ENCODE results near the gene ARMS2.
A peak's percentile ranks its signal among the peaks of the same experiment; 100 is the strongest.

Gene ARMS2

GRCh38 chr10:122494173-122494820 is 39.8 kb downstream of the ARMS2 start:
- no peak for DNase-seq (ENCODE audit: low spot score)

- DNase-seq (ENCODE audit: low spot score): no peak
These were observed 40.4 kb downstream of the ARMS2 start for GRCh38 chr10:122494833-122495232.

- no peak for DNase-seq (ENCODE audit: low spot score)
These were observed 41.2 kb downstream of the ARMS2 start for GRCh38 chr10:122495406-122496340.

- DNase-seq (ENCODE audit: low spot score): no peak
These were observed 42.8 kb downstream of the ARMS2 start for GRCh38 chr10:122497241-122497640.

- DNase-seq (ENCODE audit: low spot score): no peak
These were observed 44.1 kb downstream of the ARMS2 start for GRCh38 chr10:122498521-122498920.

GRCh38 chr10:122499012-122499411 is 44.6 kb downstream of the ARMS2 start:
- DNase-seq (ENCODE audit: low spot score): no peak

GRCh38 chr10:122499491-122499941 is 45.1 kb downstream of the ARMS2 start:
- DNase-seq (ENCODE audit: low spot score): no peak

GRCh38 chr10:122500194-122500593 is 45.7 kb downstream of the ARMS2 start:
- no peak for DNase-seq (ENCODE audit: low spot score)

GRCh38 chr10:122500726-122501125 is 46.3 kb downstream of the ARMS2 start:
- DNase-seq (ENCODE audit: low spot score): no peak

- no peak for DNase-seq (ENCODE audit: low spot score)
These were observed 48.6 kb downstream of the ARMS2 start for GRCh38 chr10:122503012-122503411.

GRCh38 chr10:122503886-122504609 is 49.6 kb downstream of the ARMS2 start:
- no peak for DNase-seq (ENCODE audit: low spot score)

- DNase-seq (ENCODE audit: low spot score): peak; percentile 91
These were observed 50.1 kb downstream of the ARMS2 start for GRCh38 chr10:122504610-122504950.

- DNase-seq (ENCODE audit: low spot score): no peak
These were observed 50.6 kb downstream of the ARMS2 start for GRCh38 chr10:122505011-122505410.

GRCh38 chr10:122505885-122506645 is 51.6 kb downstream of the ARMS2 start:
- no peak for DNase-seq (ENCODE audit: low spot score)

Measured in left forelimb (tissue), 1 donor.